DMS114 treated with DMSO at 0.1 percent for 48 hours (cell line): ENCODE results near the gene AMACR.
"Not testable (repeated sequence)": the region's sequence is repeated elsewhere in the genome, so short reads cannot be mapped to it uniquely, and the experiment has no call there.

Source experiments
- DNase-seq: peaks from one replicate; lab custom pipeline; 2025; ENCODE audit not compliant: unreplicated experiment; lab: John Stamatoyannopoulos, UW

Gene AMACR

DNA sequence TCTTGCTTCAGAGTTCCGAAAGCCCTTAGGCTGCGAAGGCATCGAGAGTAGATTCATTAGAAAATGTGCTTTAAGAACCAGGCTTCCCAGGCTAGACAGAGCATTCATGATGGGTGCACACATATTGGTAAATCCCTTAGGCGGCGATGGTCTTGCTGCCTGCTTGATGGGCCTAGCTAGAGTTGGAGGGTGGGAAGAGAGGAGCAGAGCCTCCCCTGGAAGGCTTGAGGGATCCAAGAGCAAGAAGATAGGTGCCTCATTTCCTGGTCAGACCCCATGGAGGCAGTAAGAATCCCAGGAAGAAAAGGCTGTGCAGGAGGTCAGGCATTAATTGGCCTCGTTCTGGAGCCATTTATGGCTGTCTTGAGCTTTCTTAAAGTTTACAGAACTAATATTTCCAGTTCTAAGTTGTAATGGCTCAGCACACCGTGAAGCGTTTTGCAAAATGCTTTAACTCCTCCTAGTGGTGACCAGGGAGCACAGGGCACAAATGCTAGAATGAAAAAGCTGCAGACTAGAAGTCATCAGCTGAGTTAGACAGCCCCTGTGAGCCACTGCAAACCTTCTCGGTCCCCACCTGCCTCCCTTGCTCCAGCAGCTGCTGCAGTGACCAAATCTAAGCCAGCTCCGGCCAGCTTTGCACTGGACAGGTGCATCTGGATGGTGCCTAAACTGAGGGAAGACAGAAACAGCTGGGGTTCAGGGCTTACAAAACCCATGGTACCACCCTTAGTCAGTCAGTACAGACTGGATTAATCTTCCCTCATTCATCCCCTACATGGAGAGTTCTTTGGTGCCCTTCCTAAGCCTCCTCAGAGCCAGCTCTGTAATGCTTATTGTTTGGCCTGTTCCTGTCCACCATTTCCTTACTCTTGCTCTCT, 38.0 kb downstream of the AMACR start:
- DNase-seq = peak; percentile 7

- DNase-seq = no peak
These were observed 39.4 kb downstream of the AMACR start for GRCh38 chr5:33968211-33969005.

DNA sequence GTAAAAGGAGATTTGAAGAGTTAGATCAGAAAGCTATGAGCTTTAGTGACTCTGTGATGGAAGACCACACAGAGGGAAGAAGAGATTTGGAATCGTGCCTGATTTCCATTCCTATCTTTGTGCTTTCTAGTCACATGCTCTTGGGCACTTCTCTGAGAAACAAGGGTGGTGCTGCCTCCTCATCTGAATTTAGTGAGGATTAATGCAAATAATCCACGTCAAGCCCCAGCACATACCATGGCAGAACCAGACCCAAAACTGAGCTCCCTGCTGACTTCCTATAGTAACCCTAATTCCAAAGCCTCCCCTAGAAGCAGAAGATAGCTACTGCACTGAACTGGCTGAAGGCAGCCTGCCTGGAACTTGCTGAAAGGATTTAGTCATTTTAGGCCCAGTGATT, 41.0 kb downstream of the AMACR start:
- no peak for DNase-seq

- no peak for DNase-seq
These were observed 43.6 kb downstream of the AMACR start for GRCh38 chr5:33964132-33964700.

DNA sequence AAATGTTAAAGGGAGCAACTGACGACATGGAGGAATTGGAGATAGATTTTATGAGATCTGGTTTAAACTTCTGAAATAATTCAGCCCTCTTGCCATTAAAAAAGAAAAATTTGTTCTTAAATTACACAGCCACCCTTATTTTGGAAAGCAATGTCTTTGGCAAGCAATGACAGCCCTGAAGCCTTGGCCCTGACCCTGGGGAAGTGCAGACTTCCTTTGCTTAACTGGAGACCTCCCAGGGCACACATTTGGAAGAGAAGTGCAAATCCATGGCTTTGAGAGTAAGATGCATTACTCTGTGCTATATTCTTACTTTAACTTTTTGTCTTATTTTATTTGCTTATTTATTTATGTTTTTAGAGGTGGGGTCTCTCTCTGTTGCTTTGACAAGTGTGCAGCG, 49.7 kb downstream of the AMACR start:
- no peak for DNase-seq

- DNase-seq = no peak
These were observed 50.2 kb downstream of the AMACR start for GRCh38 chr5:33957577-33958150.

GRCh38 chr5:33952175-33952574, 55.7 kb downstream of the AMACR start:
- DNase-seq = not testable (repeated sequence)

GRCh38 chr5:33944543-33945132, 63.2 kb downstream of the AMACR start:
- DNase-seq = no peak

DNA sequence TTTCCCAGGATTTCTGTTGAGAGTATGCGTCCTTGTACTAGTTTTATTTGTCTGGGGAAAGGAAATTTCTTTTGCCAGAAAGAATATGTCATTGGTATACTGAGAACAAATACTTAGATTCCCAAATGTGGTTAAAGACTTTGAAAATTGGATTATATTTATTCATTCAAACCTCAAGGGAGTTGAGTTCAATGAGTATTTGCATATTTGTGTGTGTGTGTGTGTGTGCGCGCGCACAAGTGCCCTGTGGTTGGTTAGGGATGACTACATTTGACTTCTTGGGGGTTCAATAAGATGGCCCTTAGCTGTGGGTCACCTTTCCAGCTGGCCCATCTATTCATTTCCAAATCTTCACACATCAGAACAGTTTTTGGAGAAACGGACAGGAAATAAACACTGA, 66.8 kb downstream of the AMACR start:
- DNase-seq = no peak

- DNase-seq = no peak
These were observed 68.1 kb downstream of the AMACR start for GRCh38 chr5:33939556-33940262.

GRCh38 chr5:33938881-33939280, 69.0 kb downstream of the AMACR start:
- DNase-seq = no peak

GRCh38 chr5:33938507-33938796, 69.4 kb downstream of the AMACR start:
- no peak for DNase-seq

GRCh38 chr5:33937707-33938506, 69.9 kb downstream of the AMACR start:
- DNase-seq = no peak

- no peak for DNase-seq
These were observed 70.7 kb downstream of the AMACR start for GRCh38 chr5:33937017-33937706.

DNA sequence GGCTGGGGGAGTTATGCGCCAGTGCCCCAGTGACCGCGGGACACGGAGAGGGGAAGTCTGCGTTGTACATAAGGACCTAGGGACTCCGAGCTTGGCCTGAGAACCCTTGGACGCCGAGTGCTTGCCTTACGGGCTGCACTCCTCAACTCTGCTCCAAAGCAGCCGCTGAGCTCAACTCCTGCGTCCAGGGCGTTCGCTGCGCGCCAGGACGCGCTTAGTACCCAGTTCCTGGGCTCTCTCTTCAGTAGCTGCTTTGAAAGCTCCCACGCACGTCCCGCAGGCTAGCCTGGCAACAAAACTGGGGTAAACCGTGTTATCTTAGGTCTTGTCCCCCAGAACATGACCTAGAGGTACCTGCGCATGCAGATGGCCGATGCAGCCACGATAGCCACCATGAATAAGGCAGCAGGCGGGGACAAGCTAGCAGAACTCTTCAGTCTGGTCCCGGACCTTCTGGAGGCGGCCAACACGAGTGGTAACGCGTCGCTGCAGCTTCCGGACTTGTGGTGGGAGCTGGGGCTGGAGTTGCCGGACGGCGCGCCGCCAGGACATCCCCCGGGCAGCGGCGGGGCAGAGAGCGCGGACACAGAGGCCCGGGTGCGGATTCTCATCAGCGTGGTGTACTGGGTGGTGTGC, 71.4 kb downstream of the AMACR start, which contains the start of gene RXFP3:
Gene RXFP3 (plus strand): TSS at position 6 of the 636 bp plus-strand sequence. CDS start 355 bp downstream, at position 361.
- DNase-seq = no peak
